HG02571 (cell line): Measurements from ENCODE around the gene BTBD9.

Experiments used
- ATAC-seq: cut with Tn5 transposase; IDR thresholded peaks from one replicate; pipeline ENCODE4 v1.9.1; 2021; ENCODE audit warnings: mild to moderate bottlenecking, moderate library complexity; ENCODE audit not compliant: unreplicated experiment

The BTBD9 gene

DNA sequence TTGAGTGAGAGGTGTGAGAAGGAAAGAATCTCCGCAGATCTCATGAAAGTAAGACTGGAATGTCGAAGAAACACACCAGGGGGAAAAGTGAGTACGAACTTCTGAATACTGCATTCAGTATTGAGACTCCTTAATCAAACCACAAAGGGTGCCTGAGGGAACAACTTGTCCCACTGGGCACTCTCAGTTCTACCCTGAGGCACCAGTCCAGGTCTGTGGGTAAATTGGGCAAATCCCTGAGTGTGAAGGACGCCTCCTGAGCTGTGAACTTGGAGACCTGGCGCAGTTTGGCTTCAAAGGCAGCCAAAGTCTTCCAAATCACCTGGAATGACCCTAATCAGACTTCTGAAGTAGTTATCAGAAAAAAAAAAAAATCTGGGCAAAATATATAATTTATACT, 329.7 kb downstream of the BTBD9 start:
- no peak for ATAC-seq

- ATAC-seq: peak; percentile 66
These were observed 332.0 kb downstream of the BTBD9 start for GRCh38 chr6:38307740-38308139.

DNA sequence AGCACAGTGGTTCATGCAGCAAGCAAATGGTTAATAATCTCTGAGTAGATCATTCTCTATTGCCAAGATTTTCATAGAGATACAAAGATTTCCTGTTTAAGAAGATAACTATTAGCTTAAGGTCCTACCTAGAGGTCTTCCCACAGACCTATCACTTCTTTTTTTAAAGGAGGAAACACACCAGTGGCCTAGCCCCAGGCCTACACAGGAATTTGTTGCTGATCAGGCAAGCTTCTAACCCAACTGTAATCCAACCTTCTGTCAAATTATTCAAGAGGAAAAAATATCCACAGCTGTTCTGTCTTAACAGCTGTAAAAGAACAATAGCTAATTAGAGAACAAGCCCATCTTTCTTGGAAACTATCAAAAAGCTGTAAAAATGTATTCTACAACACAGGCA, 332.8 kb downstream of the BTBD9 start:
- no peak for ATAC-seq

DNA sequence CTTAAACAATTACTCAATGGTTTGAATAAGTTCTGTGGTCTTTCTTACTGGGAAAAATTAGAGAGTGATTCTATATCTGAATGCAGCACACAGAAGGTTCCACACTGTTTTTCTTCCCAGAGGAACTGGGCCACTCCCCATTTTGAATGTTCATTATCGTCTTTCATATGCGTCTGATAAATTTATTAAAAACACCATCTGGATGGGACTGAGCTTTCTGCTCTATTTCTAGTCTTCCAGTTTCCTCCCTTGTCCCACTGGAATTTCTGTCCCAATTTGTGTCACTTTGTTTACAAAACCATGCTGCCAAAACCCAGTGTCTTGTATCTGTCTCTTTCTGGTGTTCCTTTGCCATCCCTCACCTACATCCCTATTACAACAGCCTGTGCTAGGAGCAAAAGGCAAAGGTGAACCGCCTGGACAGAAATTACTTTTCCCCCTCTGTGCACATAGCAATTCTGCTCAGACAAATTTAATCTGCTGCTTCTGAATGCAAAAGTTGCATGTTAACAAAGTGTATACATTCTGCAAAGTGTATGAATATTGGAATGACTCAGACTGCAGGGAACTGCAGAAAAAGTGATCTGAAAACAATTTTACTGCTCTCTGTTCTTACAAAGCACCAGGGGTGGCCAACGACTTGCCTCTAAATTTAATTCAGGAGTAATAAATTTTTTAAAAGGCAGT, 333.6 kb downstream of the BTBD9 start:
- no peak for ATAC-seq

DNA sequence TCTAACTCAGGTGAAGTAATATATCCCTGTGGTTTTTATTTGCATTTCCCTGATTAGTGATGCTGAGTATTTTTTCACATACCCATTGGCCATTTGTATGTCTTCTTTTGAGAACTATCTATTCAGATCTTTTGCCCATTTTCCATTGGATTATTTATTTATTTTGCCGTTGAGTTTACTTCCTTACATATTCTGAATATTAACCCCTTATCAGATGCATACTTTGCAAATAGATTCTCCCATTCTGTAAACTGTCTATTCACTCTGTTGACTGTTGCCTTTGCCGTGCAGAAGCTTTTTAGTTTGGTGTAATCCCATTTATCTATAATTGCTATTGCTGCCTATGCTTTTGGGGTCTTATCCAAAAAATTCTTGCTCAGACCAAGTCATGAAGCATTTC, 336.9 kb downstream of the BTBD9 start:
- no peak for ATAC-seq

DNA sequence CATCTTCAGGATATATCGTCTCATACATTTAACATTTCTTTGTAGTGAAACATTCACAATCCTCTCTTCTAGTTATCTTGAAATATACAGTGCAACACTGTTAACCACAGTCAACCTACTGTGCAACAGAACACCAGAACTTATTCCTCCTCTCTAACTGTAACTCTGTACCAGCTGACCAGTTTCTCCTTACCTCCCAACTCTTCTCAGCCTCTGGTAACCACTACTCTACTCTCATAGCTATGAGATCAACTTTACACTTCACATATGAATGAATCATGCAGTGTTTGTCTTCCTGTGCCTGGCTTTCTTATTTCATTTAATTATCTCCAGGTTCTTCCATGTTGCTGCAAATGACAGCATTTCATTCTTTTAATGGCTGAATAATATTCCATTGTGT, 337.6 kb downstream of the BTBD9 start:
- no peak for ATAC-seq

- no peak for ATAC-seq
These were observed 349.5 kb downstream of the BTBD9 start for GRCh38 chr6:38290133-38290799.

GRCh38 chr6:38287487-38287886, 352.2 kb downstream of the BTBD9 start:
- ATAC-seq: no peak

- ATAC-seq: no peak
These were observed 354.8 kb downstream of the BTBD9 start for GRCh38 chr6:38284802-38285394.

GRCh38 chr6:38283734-38284362, 355.9 kb downstream of the BTBD9 start:
- ATAC-seq: no peak

DNA sequence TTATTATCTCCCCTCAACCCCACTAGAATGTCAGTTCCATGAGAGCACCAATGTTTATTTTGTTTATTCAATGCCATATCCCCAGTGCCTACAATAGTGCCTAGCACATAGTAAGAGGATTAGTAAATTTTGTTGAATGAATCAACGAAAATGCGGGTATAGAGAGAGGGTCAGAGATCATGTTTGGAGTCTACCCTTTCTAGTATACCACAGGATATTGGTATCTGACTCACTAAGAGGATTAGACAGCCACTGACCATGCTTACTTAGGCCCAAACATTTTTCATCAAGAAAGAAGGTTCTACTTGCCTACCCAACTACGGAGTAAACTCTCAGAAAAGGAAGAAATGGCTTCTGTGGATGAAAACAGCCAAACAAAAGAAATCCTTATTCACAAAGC, 356.8 kb downstream of the BTBD9 start:
- no peak for ATAC-seq

DNA sequence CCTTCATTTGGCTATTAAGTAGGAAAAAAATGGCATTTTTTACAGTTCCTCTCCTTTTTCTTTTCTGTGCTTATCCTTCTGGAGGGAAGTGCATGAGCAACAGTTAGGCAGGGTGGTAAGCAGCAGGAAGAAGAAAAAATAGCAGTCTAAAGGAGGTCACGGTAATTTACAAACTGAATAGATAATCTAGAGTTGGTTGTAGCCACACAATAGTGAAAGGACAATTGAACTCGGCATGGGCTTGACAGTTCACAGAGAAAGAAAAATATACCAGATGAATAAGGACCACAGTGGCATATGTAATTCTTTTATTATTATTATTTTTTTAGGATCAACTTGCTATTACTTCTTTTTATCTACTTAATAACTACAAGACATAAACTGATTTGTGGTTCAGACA, 358.6 kb downstream of the BTBD9 start:
- no peak for ATAC-seq

DNA sequence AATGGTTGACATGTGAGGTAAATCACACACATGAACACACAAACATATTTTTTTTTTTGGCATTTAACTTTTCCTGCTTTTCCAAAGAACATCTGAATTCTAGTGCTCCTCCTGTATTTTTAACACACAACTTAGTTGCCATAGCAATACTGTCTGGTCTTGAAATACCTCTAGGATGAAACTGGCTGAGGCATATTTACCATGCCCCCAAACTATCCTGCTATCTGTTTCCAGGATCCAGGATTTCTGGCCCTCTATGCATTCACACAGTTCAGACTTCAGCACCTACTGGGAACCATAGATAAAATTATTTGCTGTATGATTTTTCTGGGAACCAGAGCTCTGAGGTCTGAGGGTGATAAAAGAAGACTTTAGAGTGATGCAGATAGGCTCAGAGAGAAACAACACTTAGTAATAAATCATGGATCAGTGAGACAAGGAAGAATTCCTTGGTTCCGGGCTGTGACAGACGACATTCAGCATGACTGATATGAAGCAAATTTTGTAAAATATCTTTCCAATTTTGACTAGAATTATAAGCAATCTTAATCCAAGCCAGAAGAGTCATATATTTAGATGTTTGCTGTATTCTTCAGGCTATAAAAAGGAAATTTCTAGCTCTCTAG, 359.7 kb downstream of the BTBD9 start:
- ATAC-seq: no peak

DNA sequence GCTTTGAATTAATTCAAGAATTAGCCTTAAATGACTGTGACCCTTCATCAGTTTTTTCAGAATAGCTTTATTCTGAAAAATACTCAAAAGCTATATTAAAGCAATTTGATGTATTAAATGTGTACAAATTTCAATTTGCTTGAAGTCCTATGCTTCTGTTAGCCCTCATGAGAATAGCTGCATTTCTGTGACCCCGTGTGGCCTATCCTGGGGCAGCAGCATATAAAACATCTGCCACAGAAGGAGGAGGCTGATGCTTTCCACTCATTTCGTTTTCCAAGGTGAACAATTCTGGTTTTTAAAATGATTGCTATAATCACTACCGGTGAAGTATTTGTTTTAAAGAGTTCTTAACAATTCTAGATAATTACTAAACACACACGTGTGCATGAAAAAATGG, 360.3 kb downstream of the BTBD9 start:
- no peak for ATAC-seq

GRCh38 chr6:38273325-38273724, 366.4 kb downstream of the BTBD9 start:
- ATAC-seq: no peak

DNA sequence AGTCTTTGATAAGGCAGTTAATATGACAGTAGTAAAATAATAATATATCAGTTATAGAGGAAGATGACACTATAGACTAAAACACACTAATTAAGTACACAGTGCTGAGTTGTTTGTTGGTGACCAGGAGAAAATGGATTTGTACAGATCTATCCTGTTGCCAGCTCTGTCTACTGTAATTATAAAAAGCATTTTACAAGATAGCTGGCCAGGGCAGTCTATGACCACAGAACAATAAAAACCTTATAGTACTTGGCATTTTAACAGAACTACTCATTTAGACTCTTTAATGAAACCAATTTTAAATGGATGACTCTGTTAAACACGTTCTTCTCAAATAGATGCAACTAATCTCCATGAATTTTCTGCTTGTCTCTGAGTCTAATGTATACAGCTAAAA, 367.5 kb downstream of the BTBD9 start:
- ATAC-seq: no peak

GRCh38 chr6:38271081-38271480, 368.6 kb downstream of the BTBD9 start:
- no peak for ATAC-seq

GRCh38 chr6:38270367-38270766, 369.4 kb downstream of the BTBD9 start:
- ATAC-seq: no peak

- ATAC-seq: no peak
These were observed 370.1 kb downstream of the BTBD9 start for GRCh38 chr6:38269461-38270172.

DNA sequence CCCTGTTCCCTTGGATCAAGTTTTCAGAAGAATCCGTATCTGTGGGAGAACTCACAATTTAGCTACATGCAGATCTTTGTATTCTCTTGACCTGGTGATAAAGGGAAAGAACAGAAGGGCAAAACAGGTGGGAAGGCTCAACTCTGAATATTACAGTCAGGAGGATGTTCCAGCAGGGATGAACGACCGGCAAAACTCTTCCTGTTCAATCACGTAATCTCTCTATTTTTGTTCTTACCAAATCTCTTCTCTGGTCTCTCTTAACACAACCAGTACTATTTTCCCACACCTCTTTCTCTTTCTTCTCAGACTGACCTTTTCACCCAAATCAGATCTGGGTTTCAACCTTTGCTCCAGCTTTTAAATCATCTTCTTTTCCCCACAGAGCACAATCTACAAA, 371.4 kb downstream of the BTBD9 start:
- ATAC-seq: no peak

- no peak for ATAC-seq
These were observed 372.8 kb downstream of the BTBD9 start for GRCh38 chr6:38266921-38267354.
